ENCODE measurements around the gene OVOL3.

DNA sequence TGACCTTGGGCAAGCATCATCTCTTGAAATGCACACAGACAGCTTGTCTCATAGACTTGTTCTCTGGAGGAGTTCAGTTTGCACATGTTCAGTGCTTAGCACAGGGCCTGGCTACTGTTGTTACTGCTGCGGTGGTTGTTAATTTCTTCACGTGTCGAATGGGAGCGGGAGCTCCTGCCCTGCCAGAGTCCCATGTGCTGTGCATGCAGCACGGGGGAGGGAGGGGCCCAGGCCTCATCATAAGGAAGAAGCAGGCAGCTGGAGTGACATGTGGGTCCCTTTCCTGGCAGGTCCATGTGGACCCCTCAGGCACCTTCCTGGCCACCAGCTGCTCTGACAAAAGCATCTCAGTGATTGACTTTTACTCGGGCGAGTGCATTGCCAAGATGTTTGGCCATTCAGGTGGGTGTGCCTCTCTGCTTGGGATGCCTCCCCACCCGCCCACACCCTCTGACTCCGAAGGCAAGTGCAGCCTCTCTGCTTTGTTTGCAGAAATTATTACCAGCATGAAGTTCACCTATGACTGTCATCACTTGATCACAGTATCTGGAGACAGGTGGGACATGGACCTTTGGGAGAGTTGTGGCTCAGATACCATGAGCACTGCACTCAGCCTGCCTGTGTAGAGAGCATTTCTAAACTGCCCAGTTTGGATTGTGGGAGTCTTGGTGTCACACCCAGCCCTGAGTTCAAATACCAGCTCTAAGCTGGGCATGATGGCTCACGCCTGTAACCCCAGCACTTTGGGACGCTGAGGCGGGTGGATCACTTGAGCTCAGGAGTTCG, 19.8 kb upstream of the OVOL3 start:
- TF ChIP-seq, protein P1, sequence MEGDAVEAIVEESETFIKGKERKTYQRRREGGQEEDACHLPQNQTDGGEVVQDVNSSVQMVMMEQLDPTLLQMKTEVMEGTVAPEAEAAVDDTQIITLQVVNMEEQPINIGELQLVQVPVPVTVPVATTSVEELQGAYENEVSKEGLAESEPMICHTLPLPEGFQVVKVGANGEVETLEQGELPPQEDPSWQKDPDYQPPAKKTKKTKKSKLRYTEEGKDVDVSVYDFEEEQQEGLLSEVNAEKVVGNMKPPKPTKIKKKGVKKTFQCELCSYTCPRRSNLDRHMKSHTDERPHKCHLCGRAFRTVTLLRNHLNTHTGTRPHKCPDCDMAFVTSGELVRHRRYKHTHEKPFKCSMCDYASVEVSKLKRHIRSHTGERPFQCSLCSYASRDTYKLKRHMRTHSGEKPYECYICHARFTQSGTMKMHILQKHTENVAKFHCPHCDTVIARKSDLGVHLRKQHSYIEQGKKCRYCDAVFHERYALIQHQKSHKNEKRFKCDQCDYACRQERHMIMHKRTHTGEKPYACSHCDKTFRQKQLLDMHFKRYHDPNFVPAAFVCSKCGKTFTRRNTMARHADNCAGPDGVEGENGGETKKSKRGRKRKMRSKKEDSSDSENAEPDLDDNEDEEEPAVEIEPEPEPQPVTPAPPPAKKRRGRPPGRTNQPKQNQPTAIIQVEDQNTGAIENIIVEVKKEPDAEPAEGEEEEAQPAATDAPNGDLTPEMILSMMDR (IDR thresholded peaks at IDR 0.05; ENCODE audit: borderline replicate concordance, extremely low read depth, low read length, poor library complexity, severe bottlenecking), result no peak
- TF ChIP-seq EZH2 (IDR thresholded peaks at IDR 0.05; ENCODE audit: borderline replicate concordance, low read depth, low read length, severe bottlenecking), result no peak

All from DND-41 (cell line).